HG03378 (cell line): ENCODE data around the gene IFI27L1.
A peak's percentile ranks its signal among the peaks of the same experiment; 100 is the strongest.

Experiments
- ATAC-seq: cut with Tn5 transposase; IDR thresholded peaks from one replicate; pipeline ENCODE4 v1.9.1; 2021; ENCODE audit warnings: mild to moderate bottlenecking, moderate library complexity; ENCODE audit not compliant: unreplicated experiment

The IFI27L1 gene

DNA sequence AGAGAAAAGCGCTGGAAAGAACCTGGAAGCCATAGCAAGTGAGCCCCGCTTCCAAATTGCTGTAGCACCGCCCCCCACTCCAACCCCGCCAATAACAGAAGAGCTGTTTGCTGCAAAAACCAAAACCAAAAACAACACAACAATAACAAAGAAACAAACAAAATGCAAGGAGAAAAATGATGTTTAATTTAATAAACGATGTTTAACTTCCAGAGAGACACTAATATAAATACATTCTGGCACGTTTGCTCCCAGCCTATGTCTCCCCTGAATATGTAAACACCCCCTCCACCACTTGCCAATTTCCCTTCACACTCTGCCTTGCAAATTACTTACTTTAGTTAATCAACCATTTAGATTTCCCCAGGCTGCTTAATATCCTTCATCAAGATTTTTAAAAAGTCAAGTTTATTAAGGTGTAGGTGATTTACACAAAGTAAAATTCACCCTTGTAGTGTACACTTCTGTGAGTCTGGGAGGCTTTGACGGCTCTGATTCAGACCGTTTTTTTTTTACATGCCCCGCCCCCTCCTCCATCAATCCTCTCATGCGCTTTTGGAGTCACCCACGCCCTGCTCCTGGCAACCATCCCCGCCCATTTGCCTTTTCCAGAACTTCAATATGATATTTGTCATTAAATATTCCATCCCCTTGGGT lies 48.8 kb downstream of the IFI27L1 start:
- no peak for ATAC-seq

DNA sequence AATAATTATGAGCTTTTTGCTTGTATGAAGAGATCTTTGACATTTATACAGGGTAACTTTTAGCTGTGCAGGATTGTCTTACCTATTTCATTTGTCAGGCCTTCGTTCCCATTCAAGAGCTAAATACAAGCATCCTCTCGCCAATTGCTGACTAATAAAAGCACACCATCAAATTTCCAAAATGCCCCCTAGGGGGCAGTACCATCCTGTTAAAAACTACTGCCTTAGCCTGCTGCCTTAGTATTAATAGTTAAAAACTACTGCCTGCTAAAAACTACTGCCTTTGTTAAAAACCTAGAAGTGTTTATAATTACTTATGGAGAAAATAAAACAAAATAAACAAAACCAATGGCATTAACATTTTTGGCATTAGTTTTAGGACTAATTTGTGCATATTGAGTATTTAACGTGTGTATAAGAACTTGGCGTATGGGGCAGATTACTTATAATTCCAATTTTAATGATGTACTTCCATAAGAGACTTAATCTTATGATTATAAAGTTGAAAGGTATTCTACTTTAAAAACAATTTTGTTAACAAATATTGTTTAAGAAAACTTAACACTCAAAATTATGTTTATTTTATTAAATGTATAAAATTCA lies 51.3 kb downstream of the IFI27L1 start:
- peak; percentile 67 for ATAC-seq

DNA sequence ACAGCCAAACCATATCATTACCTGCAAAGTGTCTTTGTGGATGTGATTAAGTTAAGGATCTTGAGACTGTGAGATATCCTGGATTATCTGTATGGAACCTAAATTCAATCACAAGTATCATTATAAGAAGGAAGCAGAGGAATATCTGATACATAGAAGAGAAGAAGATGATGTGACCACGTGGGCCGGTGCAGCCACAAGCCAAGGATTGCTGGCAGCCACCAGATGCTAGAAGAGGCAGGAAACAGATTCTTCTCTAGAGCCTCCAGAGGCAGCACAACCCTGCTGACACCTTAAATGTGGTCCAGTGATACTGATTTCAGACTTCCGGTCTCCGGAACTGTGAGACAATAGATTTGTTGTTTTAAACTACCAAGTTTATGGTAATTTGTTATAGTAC lies 54.4 kb downstream of the IFI27L1 start:
- ATAC-seq = no peak

DNA sequence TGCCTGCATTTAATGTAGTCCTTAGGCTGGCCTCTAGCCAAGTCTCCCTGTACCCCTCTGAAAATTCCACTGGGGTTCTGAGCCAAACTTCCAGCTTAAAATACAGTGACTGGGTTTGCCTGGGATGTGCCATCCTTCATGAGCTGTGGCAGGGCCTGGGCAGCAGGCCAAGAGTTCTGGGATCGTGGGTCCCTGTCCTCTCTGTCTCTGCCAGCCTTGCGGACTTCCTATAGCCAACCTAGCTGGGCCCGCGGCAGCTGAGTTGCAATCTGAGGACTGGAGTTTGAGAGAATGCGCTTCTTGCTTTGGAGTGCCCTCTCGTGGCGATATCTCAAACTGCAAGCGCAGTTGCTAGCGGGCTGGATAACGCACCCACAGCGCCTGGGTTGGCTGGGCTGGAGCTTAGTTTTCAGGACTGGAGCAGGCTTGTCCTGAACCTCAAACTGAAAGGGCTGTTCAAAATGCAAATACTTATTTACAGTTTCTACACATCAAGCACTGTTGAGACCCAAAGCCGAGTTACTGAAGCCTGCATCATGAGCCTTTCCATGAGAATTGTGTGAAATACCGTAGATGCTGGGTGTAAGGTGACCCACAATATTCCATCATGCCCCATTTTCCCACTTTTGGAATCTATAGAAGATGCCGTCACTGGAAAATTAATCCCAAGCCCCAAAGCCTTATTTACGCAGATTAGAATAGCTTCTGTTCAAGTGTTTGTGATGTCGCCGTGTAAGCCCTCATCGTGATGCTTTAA lies 55.6 kb downstream of the IFI27L1 start:
- ATAC-seq = peak; percentile 58

DNA sequence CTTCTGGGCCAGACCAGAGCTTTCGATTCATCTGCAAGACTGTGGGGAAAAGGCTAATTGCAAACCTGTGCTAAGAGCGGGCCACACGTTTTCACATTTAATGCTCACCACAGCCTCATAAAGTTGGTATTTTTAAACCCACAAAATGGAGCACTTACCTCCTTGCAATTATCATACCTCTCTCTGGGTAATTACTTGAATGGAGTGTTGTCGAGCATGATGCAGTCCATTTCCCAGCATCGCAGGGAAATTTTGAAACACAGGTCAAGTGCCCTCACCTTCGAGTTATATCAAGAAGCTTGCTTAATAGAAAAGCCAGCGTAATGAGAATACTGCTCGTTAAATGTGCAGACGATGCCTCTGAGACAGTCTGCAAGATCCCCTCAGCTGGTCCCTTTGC lies 57.1 kb downstream of the IFI27L1 start:
- ATAC-seq = no peak

DNA sequence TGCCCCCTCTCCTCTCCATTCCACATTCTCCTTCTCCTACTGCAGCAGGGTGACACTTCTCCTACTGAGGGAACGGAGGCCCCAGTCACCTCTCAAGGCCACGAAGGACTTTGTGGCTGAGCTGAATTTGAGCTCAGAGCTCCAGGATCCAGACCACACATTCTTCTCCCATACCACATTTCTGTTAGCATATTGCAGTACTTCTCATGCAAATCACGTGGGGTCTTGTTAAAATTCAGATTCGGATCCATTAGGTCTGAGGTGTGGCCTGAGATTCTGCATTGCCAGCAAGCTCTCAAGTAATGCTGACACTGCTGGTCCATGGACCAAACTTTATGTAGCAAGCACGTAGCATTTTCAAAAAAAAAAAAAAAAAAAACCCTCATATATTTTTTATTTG lies 57.9 kb downstream of the IFI27L1 start:
- ATAC-seq = no peak

DNA sequence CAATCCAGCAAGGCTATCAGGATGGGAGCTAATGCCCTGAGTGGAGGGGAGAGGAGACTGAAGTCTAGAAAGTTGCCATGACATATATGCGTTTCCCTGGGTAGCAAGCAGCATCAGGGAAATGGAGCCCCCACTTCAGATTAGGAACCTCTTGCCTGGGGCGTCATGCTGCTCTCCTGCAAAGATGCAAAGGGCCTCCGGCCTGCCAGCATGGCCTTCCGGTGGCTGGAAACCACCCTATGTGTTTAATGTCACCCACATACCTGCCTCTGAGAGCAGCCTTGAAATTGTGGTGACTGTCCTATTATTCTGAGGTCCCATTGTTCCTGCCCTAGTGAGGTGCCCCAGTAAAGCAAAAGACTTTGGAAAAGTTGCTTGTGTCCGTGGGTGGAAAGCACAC lies 58.3 kb downstream of the IFI27L1 start:
- no peak for ATAC-seq

DNA sequence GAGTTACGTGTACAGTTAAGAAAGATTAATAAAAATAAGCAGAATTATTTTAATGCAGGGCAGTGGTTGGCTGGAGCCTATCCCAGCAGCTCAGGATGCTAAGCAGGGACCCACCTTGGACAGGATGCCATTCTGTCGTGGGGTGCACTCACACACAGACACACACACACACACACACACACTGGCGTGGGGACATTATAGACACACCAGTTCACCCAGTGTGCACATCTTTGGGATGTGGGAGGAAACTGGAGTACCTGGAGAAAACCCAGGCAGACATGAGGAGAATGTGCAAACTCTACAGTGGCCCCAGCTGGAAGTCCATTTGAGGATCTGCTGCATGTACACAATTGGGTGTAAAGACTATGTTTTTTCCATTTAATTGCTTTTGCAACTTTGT lies 61.1 kb downstream of the IFI27L1 start:
- ATAC-seq = no peak

DNA sequence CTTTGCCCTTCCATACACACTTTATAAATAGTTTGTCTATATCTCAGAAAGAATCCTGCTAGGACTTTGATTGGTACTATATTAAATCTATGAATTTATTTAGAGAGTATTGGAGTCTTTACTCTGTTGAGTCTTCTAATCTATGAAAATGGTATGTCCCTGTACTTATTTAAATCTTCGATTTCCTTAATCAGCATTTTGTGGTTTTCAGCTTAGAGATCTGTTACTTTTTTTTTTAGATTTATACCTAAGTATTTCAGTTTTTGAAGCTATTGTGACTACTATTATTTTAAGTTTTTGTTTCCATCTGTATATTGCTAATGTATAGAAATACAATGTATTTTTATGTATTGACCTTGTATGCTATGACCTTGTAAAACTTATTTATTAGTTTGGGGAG lies 61.7 kb downstream of the IFI27L1 start:
- ATAC-seq = no peak

DNA sequence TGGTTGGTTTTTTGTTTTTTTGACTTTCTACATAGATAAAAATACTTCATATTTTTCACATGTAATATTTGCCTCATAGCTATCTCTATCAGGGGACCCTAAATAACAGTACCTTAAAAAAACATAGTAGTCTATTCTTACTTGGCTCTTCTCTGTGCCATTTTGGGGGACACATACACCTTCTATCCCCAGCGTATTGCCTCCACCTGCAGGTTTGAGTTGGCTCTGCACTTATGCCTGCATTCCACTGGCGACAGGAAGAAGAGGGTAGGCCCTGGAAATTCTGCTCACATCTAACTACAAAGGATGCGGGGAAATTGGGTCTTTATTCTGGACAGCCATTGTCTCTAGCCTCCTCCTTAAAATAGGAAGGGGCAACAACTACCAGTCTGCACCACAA lies 62.1 kb downstream of the IFI27L1 start:
- no peak for ATAC-seq

DNA sequence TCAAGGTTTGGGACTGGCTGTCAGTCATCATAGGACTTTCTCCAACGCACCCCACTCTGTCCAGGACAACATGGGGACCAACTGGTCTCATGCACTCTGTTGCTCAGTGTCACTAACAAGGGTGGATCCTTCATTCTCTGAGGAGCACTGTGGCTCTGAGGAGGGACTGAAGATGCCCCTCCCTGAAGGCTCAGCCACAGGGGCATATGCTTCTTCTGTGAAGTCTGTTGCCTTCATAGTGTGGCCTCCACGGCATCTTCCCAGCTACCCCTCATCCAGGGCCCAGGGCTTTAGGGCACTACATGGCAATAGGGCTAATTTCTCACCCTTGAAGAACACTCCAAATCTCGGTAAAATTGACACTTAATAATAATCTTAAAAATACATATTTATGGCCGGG lies 62.6 kb downstream of the IFI27L1 start:
- ATAC-seq = no peak

DNA sequence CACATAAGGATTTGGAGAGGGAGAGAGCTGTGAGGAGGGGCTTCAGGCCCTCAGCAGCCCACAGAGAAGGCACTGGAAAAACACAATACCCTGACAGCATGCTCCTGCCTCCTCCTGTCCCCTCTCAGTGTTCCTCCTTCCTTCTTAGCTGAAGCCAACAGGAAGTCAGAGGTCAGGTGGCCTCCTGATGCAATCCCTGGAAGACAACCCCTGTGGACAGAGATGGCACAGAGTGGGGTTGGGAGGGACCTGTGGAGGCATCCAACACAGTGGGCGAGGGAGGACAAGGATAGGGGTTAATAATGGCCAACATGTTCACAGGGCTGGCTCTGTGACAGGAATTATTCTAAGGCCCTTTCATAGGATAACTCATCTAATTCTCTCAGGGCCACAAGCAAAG lies 63.7 kb downstream of the IFI27L1 start:
- no peak for ATAC-seq

DNA sequence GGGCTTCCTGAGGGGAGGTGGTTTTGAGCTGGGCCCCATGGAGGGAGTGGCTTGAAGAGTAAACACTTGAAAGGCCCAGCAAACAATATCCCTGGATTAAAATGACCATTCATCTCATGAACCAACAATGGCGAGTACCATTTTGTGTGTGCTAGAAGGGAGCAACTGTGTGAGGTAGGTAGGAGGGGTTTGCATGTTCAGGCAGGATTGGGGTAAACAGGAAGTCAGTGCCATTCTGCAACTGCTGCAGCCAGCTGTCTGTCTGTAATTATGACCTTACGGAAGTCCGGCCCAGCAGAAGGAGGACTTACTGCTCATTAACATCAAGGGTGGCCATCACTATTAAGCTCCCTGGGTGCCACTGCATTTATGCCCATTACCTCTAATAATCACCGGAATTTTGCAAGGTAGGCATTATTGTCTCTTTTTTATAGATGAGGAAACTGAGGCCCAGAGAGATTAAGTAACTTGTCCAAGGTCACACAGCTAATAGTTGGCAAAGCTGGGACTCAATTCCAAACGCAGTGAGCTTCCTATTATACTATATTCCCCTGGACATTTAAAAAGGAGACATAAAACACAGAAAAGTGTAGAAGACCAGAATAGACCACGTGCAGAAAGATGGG lies 64.9 kb downstream of the IFI27L1 start:
- ATAC-seq = no peak
